ENCODE data around the gene DHPS. TPM values are rescaled to one million over a fixed set of nuclear protein-coding genes. Genes with fewer than 3 reads are reported as not detected.

Gene DHPS
- total RNA-seq, 1 experiment from 2014 or later: 150 TPM

DNA sequence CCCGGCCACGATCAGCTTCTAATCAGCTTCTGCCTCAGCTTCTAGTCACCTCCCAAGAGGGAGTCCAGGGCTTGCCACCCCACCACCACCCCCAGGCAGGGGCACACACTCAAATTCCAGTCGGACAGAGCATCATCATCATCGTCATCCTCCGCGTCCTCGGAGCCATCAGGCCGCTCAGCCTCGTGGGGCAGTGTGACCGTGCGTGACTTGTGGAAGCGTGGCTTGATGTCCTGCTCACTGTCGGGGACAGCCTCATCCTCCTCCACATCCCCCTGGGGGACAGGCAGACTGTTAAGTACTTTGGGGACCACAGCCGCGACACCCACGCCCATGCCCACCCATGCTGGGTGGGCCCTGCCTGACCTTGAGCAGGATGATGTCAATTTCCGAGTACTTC lies 29.5 kb upstream of the DHPS start:
- intact Hi-C loops (cut with micrococcal nuclease): no loop called here
- H3K36me3 ChIP-seq (ENCODE audit: low read depth, low read length): peaks cover 74% of the 10 kb centered on the region
- H3K27ac ChIP-seq (ENCODE audit: low read length): no peak overlapping the region
- no peaks in the 10 kb centered on the region for H3F3A ChIP-seq (ENCODE audit: low read length, unreplicated experiment)
- H3K4me1 ChIP-seq (ENCODE audit: insufficient read depth, low read length): no peaks in the 10 kb centered on the region
- H3K4me3 ChIP-seq (ENCODE audit: low read length): no peak overlapping the region
- no peak overlapping the region for H3K4me2 ChIP-seq (ENCODE audit: low read length)
- H4K20me1 ChIP-seq (ENCODE audit: low read length): no peaks in the 10 kb centered on the region
- TF ChIP-seq EZH2phosphoT487 (IDR thresholded peaks at IDR 0.05; ENCODE audit: borderline replicate concordance, low read length) (no peak), EZH2 (IDR thresholded peaks at IDR 0.05; ENCODE audit: low read length, unreplicated experiment) (no peak)
- TF ChIP-seq, protein P1, sequence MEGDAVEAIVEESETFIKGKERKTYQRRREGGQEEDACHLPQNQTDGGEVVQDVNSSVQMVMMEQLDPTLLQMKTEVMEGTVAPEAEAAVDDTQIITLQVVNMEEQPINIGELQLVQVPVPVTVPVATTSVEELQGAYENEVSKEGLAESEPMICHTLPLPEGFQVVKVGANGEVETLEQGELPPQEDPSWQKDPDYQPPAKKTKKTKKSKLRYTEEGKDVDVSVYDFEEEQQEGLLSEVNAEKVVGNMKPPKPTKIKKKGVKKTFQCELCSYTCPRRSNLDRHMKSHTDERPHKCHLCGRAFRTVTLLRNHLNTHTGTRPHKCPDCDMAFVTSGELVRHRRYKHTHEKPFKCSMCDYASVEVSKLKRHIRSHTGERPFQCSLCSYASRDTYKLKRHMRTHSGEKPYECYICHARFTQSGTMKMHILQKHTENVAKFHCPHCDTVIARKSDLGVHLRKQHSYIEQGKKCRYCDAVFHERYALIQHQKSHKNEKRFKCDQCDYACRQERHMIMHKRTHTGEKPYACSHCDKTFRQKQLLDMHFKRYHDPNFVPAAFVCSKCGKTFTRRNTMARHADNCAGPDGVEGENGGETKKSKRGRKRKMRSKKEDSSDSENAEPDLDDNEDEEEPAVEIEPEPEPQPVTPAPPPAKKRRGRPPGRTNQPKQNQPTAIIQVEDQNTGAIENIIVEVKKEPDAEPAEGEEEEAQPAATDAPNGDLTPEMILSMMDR (conservative IDR thresholded peaks at IDR 0.05; ENCODE audit: low read depth, low read length): no peak
- ATAC-seq (no peak), DNase-seq (no peak)
- H2AFZ ChIP-seq (ENCODE audit: low read length): no peak overlapping the region
- no peaks in the 10 kb centered on the region for H3K9me2 ChIP-seq (replicated peaks; ENCODE audit: low read length)
- ChIA-PET POLR2A (ENCODE audit: unreplicated experiment) (interaction anchor here (0.6 kb wide), 1 partner anchor 11 kb away, joined by 3 read pairs; no protein-coding TSS in a partner anchor), CTCF (no interaction called here)
- no peaks in the 10 kb centered on the region for H3K9me3 ChIP-seq (ENCODE audit: low read length)
- peaks cover 9% of the 10 kb centered on the region for H3K79me2 ChIP-seq (ENCODE audit: low read length)
- no peaks in the 10 kb centered on the region for H3K27me3 ChIP-seq (ENCODE audit: low read length)
- no peak overlapping the region for H3K9ac ChIP-seq (ENCODE audit: low read length)
- BruUV-seq (replicated peaks): no TSS peak

DNA sequence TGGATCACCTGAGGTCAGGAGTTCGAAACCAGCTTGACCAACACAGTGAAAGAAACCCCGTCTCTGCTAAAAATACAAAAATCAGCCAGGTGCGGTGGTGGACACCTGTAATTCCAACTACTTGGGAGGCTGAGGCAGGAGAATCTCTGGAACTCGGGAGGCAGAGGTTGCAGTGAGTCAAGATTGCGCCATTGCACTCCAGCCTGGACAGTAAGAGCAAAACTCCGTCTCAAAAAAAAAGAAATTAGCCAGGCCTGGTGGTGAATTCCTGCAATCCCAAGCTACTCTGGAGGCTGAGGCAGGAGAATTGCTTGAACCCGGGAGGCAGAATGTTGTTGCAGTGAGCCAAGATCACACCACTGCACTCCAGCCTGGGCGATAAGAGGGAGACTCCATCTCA lies 27.0 kb upstream of the DHPS start:
- H3K36me3 ChIP-seq (ENCODE audit: low read depth, low read length): peaks cover 70% of the 10 kb centered on the region
- no peak overlapping the region for H3K4me3 ChIP-seq (ENCODE audit: low read length)
- DNase-seq: no peak
- no peaks in the 10 kb centered on the region for H3K9me3 ChIP-seq (ENCODE audit: low read length)
- H3K27ac ChIP-seq (ENCODE audit: low read length): no peak overlapping the region
- H3K9me2 ChIP-seq (replicated peaks; ENCODE audit: low read length): no peaks in the 10 kb centered on the region
- H3F3A ChIP-seq (ENCODE audit: low read length, unreplicated experiment): no peaks in the 10 kb centered on the region
- no peak overlapping the region for H3K4me2 ChIP-seq (ENCODE audit: low read length)
- no peak overlapping the region for H2AFZ ChIP-seq (ENCODE audit: low read length)
- no peak overlapping the region for H3K9ac ChIP-seq (ENCODE audit: low read length)
- no peaks in the 10 kb centered on the region for H3K4me1 ChIP-seq (ENCODE audit: insufficient read depth, low read length)
- TF ChIP-seq EZH2 (IDR thresholded peaks at IDR 0.05; ENCODE audit: low read length, unreplicated experiment) (no peak), EZH2phosphoT487 (IDR thresholded peaks at IDR 0.05; ENCODE audit: borderline replicate concordance, low read length) (no peak)
- TF ChIP-seq, protein P1 (conservative IDR thresholded peaks at IDR 0.05; ENCODE audit: low read depth, low read length): no peak
- ATAC-seq: no peak
- H3K79me2 ChIP-seq (ENCODE audit: low read length): no peaks in the 10 kb centered on the region
- H3K27me3 ChIP-seq (ENCODE audit: low read length): no peaks in the 10 kb centered on the region
- BruUV-seq (replicated peaks): no TSS peak
- intact Hi-C loops (cut with micrococcal nuclease): no loop called here
- CTCF ChIA-PET: no interaction called here
- POLR2A ChIA-PET (ENCODE audit: unreplicated experiment): no interaction called here
- H4K20me1 ChIP-seq (ENCODE audit: low read length): no peaks in the 10 kb centered on the region

DNA sequence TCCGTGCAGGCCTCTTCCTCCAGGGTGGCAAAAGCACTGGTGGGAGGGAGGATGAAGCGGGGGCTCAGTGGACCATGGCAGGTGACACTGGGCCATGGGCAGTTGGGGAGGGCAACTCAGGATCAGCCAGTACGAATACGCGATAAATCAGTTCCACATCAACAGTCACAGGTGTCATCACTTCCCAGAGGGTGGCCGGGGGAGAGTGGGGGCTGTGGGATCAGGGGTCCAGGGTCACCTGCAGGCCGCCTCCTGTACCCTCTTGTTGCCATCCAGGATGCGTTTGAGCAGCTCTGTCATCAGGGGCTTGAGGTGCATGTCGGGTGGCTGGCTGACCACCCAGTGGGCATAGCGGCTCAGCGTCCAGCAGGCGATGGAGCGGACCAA lies 24.6 kb upstream of the DHPS start:
- Histone ChIP-seq H4K20me1 (ENCODE audit: low read length) (no peaks in the 10 kb centered on the region), H3K27ac (ENCODE audit: low read length) (no peak overlapping the region), H3K27me3 (ENCODE audit: low read length) (no peaks in the 10 kb centered on the region), H3K36me3 (ENCODE audit: low read depth, low read length) (peaks cover 75% of the 10 kb centered on the region), H3K4me1 (ENCODE audit: insufficient read depth, low read length) (no peaks in the 10 kb centered on the region), H2AFZ (ENCODE audit: low read length) (no peak overlapping the region), H3K4me2 (ENCODE audit: low read length) (no peak overlapping the region), H3K4me3 (ENCODE audit: low read length) (no peak overlapping the region), H3K79me2 (ENCODE audit: low read length) (no peaks in the 10 kb centered on the region), H3F3A (ENCODE audit: low read length, unreplicated experiment) (no peaks in the 10 kb centered on the region), H3K9me2 (replicated peaks; ENCODE audit: low read length) (no peaks in the 10 kb centered on the region), H3K9ac (ENCODE audit: low read length) (no peak overlapping the region), H3K9me3 (ENCODE audit: low read length) (no peaks in the 10 kb centered on the region)
- CTCF ChIA-PET: no interaction called here
- no TSS peak for BruUV-seq (replicated peaks)
- no peak for DNase-seq
- TF ChIP-seq, protein P1 (conservative IDR thresholded peaks at IDR 0.05; ENCODE audit: low read depth, low read length): no peak
- TF ChIP-seq EZH2 (IDR thresholded peaks at IDR 0.05; ENCODE audit: low read length, unreplicated experiment) (no peak), EZH2phosphoT487 (IDR thresholded peaks at IDR 0.05; ENCODE audit: borderline replicate concordance, low read length) (no peak)
- intact Hi-C loops (cut with micrococcal nuclease): no loop called here
- POLR2A ChIA-PET (ENCODE audit: unreplicated experiment): no interaction called here
- no peak for ATAC-seq
